ENCODE measurements around the gene PTPRA. TPM values are rescaled to one million over a fixed set of nuclear protein-coding genes. Genes with fewer than 3 reads are reported as not detected.

Gene PTPRA
- total RNA-seq, 4 donors from 2014 or later, result 18.9 to 32.5 (median 27.3) TPM

DNA sequence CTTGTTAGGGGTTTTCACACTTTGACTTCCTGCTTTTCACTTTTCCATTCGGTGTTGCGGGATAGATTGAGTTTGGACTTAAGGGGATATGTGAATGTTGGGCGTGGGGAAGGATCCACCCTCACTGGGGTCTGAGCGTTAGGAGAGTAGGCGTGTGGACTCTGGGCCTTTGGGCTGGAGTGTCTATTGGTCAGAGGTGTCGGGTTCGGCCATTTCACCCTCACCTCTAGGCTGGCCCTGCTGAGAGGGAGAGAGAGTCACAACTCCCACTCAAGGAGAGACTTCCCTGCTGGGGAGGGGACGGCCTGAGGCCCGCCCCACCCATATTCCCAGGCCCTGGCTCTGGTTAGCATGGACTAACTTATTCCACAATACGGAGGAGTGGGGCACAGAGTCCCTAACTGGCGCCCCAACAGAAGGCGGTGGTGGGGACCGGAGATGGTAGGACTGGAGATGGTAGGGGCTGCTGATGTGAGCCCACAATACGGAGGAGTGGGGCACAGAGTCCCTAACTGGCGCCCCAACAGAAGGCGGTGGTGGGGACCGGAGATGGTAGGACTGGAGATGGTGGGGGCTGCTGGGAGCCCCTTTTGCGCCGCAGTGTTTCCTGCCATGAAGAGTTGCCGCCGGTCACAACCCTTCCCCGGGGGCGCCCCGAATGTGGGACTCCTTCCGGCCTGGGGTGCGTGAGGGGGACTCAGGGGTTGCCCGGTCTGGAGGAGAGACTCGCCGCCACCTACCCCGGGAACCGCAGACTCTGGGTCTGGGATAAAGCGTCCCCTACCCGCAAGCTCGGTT is 1.4 kb upstream of the PTPRA start:
- Histone ChIP-seq H3K4me3 (peak overlapping the region; percentile 74 to 99 (median 90)), H3K27me3 (no peaks in the 10 kb centered on the region), H3K27ac (peak overlapping the region in 2 of 4 donors; percentile 71 to 72), H3K36me3 (no peaks in the 10 kb centered on the region), H3K9me3 (no peaks in the 10 kb centered on the region), H3K4me1 (peaks cover 18 to 21% of the 10 kb centered on the region in 2 donors)
- DNase-seq (no peak), ATAC-seq (peak; percentile 4 to 7)
- in situ Hi-C loops (cut with MboI; ENCODE audit: low sequenced_read_pairs in 4 of 4) (loop anchor here in 1 of 4 donors (25.0 kb wide), 1 partner anchor 210 kb away; the partner anchor contains the start of genes IDH3B and NOP56), intact Hi-C loops (cut with DNase I; ENCODE audit: low total_unique reads) (loop anchor here (2.0 to 10.0 kb wide), 5 partner anchors 113 to 535 kb away; partner anchors contain the start of genes DNAAF9, MRPS26 and NOP56)
- TF ChIP-seq POLR2A (IDR thresholded peaks at IDR 0.05) (no peak), CTCF (IDR thresholded peaks at IDR 0.05 in 4 of 5, conservative IDR thresholded peaks at IDR 0.05 in 1 of 5) (no peak)

- H3K4me3 ChIP-seq, result peak overlapping the region; percentile 74 to 99 (median 90)
- in situ Hi-C loops (cut with MboI; ENCODE audit: low sequenced_read_pairs in 4 of 4), result loop anchor here in 1 of 4 donors (25.0 kb wide), 1 partner anchor 210 kb away; the partner anchor contains the start of genes IDH3B and NOP56
- no peaks in the 10 kb centered on the region for H3K36me3 ChIP-seq
- no peaks in the 10 kb centered on the region for H3K27me3 ChIP-seq
- H3K4me1 ChIP-seq, result peaks cover 18 to 21% of the 10 kb centered on the region in 2 donors
- intact Hi-C loops (cut with DNase I; ENCODE audit: low total_unique reads), result loop anchor here (1.0 to 10.0 kb wide), 6 partner anchors 32 to 535 kb away; partner anchors contain the start of genes DNAAF9, MRPS26, NOP56 and PCED1A
- no peaks in the 10 kb centered on the region for H3K9me3 ChIP-seq
- ATAC-seq (peak; percentile 55 to 72), DNase-seq (peak; percentile 34 to 52)
- TF ChIP-seq CTCF (IDR thresholded peaks at IDR 0.05 in 4 of 5, conservative IDR thresholded peaks at IDR 0.05 in 1 of 5) (peak in 3 of 5 experiments; percentile 29 to 51 (median 37)), POLR2A (IDR thresholded peaks at IDR 0.05) (no peak)
- H3K27ac ChIP-seq, result peak overlapping the region; percentile 71 to 85 (median 74)
These were observed 747 bp upstream of the PTPRA start for GRCh38 chr20:2872459-2873009.

GRCh38 chr20:2873747-2874041 is 413 bp downstream of the PTPRA start:
- TF ChIP-seq POLR2A (IDR thresholded peaks at IDR 0.05), result no peak
- TF ChIP-seq CTCF (IDR thresholded peaks at IDR 0.05 in 4 of 5, conservative IDR thresholded peaks at IDR 0.05 in 1 of 5), result no peak
- DNase-seq, result no peak
- Histone ChIP-seq H3K4me1 (peaks cover 21 to 23% of the 10 kb centered on the region in 2 donors), H3K36me3 (no peaks in the 10 kb centered on the region), H3K4me3 (peak overlapping the region; percentile 74 to 99 (median 90)), H3K9me3 (no peaks in the 10 kb centered on the region), H3K27ac (peak overlapping the region; percentile 60 to 85 (median 72)), H3K27me3 (no peaks in the 10 kb centered on the region)
- in situ Hi-C loops (cut with MboI; ENCODE audit: low sequenced_read_pairs in 4 of 4) (loop anchor here in 1 of 4 donors (25.0 kb wide), 1 partner anchor 211 kb away; the partner anchor contains the start of genes IDH3B and NOP56), intact Hi-C loops (cut with DNase I; ENCODE audit: low total_unique reads) (loop anchor here (1.0 to 10.0 kb wide), 6 partner anchors 33 to 534 kb away; partner anchors contain the start of genes DNAAF9, MRPS26, NOP56 and PCED1A)
- ATAC-seq, result no peak

GRCh38 chr20:2874456-2874855 is 1.2 kb downstream of the PTPRA start:
- Histone ChIP-seq H3K36me3 (no peaks in the 10 kb centered on the region), H3K4me1 (peaks cover 21 to 30% of the 10 kb centered on the region in 2 donors), H3K9me3 (no peaks in the 10 kb centered on the region), H3K27me3 (no peaks in the 10 kb centered on the region), H3K27ac (peak overlapping the region in 2 of 4 donors; percentile 12 to 71), H3K4me3 (peak overlapping the region; percentile 74 to 99 (median 90))
- DNase-seq (no peak), ATAC-seq (no peak)
- in situ Hi-C loops (cut with MboI; ENCODE audit: low sequenced_read_pairs in 4 of 4), result loop anchor here in 1 of 4 donors (25.0 kb wide), 1 partner anchor 212 kb away; the partner anchor contains the start of genes IDH3B and NOP56
- intact Hi-C loops (cut with DNase I; ENCODE audit: low total_unique reads), result loop anchor here (5.0 to 10.0 kb wide), 4 partner anchors 110 to 533 kb away; partner anchors contain the start of genes DNAAF9, MRPS26 and NOP56
- TF ChIP-seq CTCF (IDR thresholded peaks at IDR 0.05 in 4 of 5, conservative IDR thresholded peaks at IDR 0.05 in 1 of 5) (no peak), POLR2A (IDR thresholded peaks at IDR 0.05) (no peak)

All from gastrocnemius medialis (tissue), 4 donors.